A549 (cell line): Measurements from ENCODE around the gene ABCC4. TPM values are rescaled to one million over a fixed set of nuclear protein-coding genes. Genes with fewer than 3 reads are reported as not detected.

Source experiments
- ATAC-seq, 2 experiments: fragments of 200-7000 bp in 1 of 2; fragments of >200 bp in 1 of 2; cut with Nextera tagmentation in 1 of 2; cut with Tn5 transposase in 1 of 2; 3 replicates each; pipeline versions ENCODE4 v1.8.0 to v1.9.1; 2018 to 2020; ENCODE audit warnings: mild to moderate bottlenecking in 1 of 2, moderate library complexity in 1 of 2
- CTCF ChIA-PET: fragments of 300-600 bp; sonication (Branson Sonifier 250); formaldehyde crosslinking; extraction: SDS; loops from one replicate; lab custom pipeline; 2021; ENCODE audit warnings: antibody characterized with exemption, inconsistent platforms; lab: Yijun Ruan, JAX
- POLR2A ChIA-PET: fragments of 350-600 bp; formaldehyde crosslinking; extraction: SDS; loops from one replicate; lab custom pipeline; 2021; ENCODE audit warnings: antibody characterized with exemption, inconsistent platforms; lab: Yijun Ruan, JAX
- DNase-seq, 2 experiments: peaks; one replicate each; pipeline versions ENCODE4 v3.0.0 to v3.0.0-alpha.2; 2011 to 2016; ENCODE audit warnings: low read depth in 1 of 2, low spot score in 1 of 2
- FAIRE-seq: peaks from 2 replicates; lab custom pipeline; 2011; peaks lifted over from hg19 to GRCh38; lab: Jason Lieb, UNC
- H3K27ac ChIP-seq, 2 experiments: fragments of >200 bp; sonication (Bioruptor Twin); formaldehyde crosslinking; 3 replicates each; pipeline ENCODE4 v1.5.1; 2016 to 2017
- H3K4me1 ChIP-seq: fragments of >200 bp; sonication (Bioruptor Twin); formaldehyde crosslinking; 3 replicates; pipeline ENCODE4 v1.6.1; 2016
- H3K4me2 ChIP-seq: fragments of >200 bp; sonication (Bioruptor Twin); formaldehyde crosslinking; 3 replicates; pipeline ENCODE4 v1.6.1; 2016
- H3K4me3 ChIP-seq: fragments of >200 bp; sonication (Bioruptor Twin); formaldehyde crosslinking; 3 replicates; pipeline ENCODE4 v1.5.1; 2016
- H3K9me3 ChIP-seq: fragments of >200 bp; sonication (Bioruptor Twin); formaldehyde crosslinking; 3 replicates; pipeline ENCODE4 v1.6.1; 2016
- CBX2 ChIP-seq: fragments of 200-600 bp; sonication (generic); IDR thresholded peaks from 2 replicates; pipeline ENCODE4 v1.6.1; 2016; ENCODE audit warnings: low read depth, mild to moderate bottlenecking, borderline replicate concordance
- CHD2 ChIP-seq: fragments of 150-350 bp; IDR thresholded peaks from 2 replicates; pipeline ENCODE4 v1.6.1; 2014; ENCODE audit warnings: low read length; ENCODE audit not compliant: partially characterized antibody
- CHD4 ChIP-seq: fragments of 200-600 bp; sonication (generic); IDR thresholded peaks from 2 replicates; pipeline ENCODE4 v1.6.1; 2016; ENCODE audit warnings: antibody characterized with exemption, mild to moderate bottlenecking, borderline replicate concordance
- EHF ChIP-seq: fragments of 250-450 bp; sonication (Bioruptor Pico); IDR thresholded peaks from 2 replicates; pipeline ENCODE4 v1.5.0; 2020; ENCODE audit warnings: mild to moderate bottlenecking
- EHMT2 ChIP-seq: fragments of 200-600 bp; sonication (generic); IDR thresholded peaks from 2 replicates; pipeline ENCODE4 v1.6.1; 2016; ENCODE audit warnings: antibody characterized with exemption, low read depth, mild to moderate bottlenecking, moderate library complexity
- FOSB ChIP-seq: fragments of 250-450 bp; sonication (Bioruptor Pico); IDR thresholded peaks from 2 replicates; pipeline ENCODE4 v1.5.0; 2020; ENCODE audit warnings: mild to moderate bottlenecking, moderate library complexity
- GATA3 ChIP-seq: IDR thresholded peaks from 2 replicates; pipeline ENCODE4 v1.6.1; 2012; ENCODE audit warnings: borderline replicate concordance
- HMGXB4 ChIP-seq: fragments of 250-450 bp; sonication (Bioruptor Pico); IDR thresholded peaks from 2 replicates; pipeline ENCODE4 v1.5.0; 2021; ENCODE audit warnings: mild to moderate bottlenecking, moderate library complexity, borderline replicate concordance
- HOXA7 ChIP-seq: fragments of 250-450 bp; sonication (Bioruptor Pico); IDR thresholded peaks from 2 replicates; pipeline ENCODE4 v1.5.0; 2020; ENCODE audit warnings: mild to moderate bottlenecking, moderate library complexity
- HOXB13 ChIP-seq: fragments of 250-450 bp; sonication (Bioruptor Pico); IDR thresholded peaks from 2 replicates; pipeline ENCODE4 v1.5.0; 2020; ENCODE audit warnings: low read depth, mild to moderate bottlenecking, moderate library complexity
- JUN ChIP-seq, 2 experiments: fragments of >200 bp; sonication (Bioruptor Twin); formaldehyde crosslinking; IDR thresholded peaks; 2 replicates in 1 of 2; 3 replicates in 1 of 2; pipeline ENCODE4 v1.6.1; 2016 to 2017
- JUNB ChIP-seq: fragments of >200 bp; sonication (Bioruptor Twin); formaldehyde crosslinking; IDR thresholded peaks from 2 replicates; pipeline ENCODE4 v1.6.1; 2016
- KDM1A ChIP-seq: fragments of 200-600 bp; sonication (generic); IDR thresholded peaks from 2 replicates; pipeline ENCODE4 v1.6.1; 2016; ENCODE audit warnings: low read depth, mild to moderate bottlenecking
- KDM5A ChIP-seq: fragments of 200-600 bp; sonication (generic); IDR thresholded peaks from 2 replicates; pipeline ENCODE4 v1.6.1; 2016; ENCODE audit warnings: antibody characterized with exemption, mild to moderate bottlenecking
- MAFK ChIP-seq: fragments of 450-650 bp; IDR thresholded peaks from 2 replicates; pipeline ENCODE4 v1.6.1; 2014; ENCODE audit not compliant: partially characterized antibody
- MAZ ChIP-seq: fragments of 150-350 bp; IDR thresholded peaks from 2 replicates; pipeline ENCODE4 v1.6.1; 2014; ENCODE audit warnings: antibody characterized with exemption, low read depth, low read length, borderline replicate concordance
- MYC ChIP-seq: IDR thresholded peaks from 2 replicates; pipeline ENCODE4 v1.6.1; 2012; ENCODE audit warnings: mild to moderate bottlenecking, inconsistent platforms, low read length, improper control_type of control experiment, borderline replicate concordance
- NFE2L2 ChIP-seq: fragments of 150-350 bp; conservative IDR thresholded peaks from 2 replicates; pipeline ENCODE4 v1.6.1; 2014; ENCODE audit warnings: low read length
- NR3C1 ChIP-seq: fragments of >200 bp; sonication (Bioruptor Twin); formaldehyde crosslinking; IDR thresholded peaks from 3 replicates; pipeline ENCODE4 v1.6.1; 2017
- PHF8 ChIP-seq: fragments of 200-600 bp; sonication (generic); IDR thresholded peaks from 2 replicates; pipeline ENCODE4 v1.6.1; 2016; ENCODE audit warnings: low read depth, mild to moderate bottlenecking, antibody characterized with exemption, moderate library complexity, borderline replicate concordance
- RARB ChIP-seq: fragments of 250-450 bp; sonication (Bioruptor Pico); IDR thresholded peaks from 2 replicates; pipeline ENCODE4 v1.8.0; 2021; ENCODE audit warnings: mild to moderate bottlenecking, moderate library complexity
- RCOR1 ChIP-seq: fragments of 150-350 bp; IDR thresholded peaks from 2 replicates; pipeline ENCODE4 v1.6.1; 2014; ENCODE audit warnings: antibody characterized with exemption, low read length, low read depth
- RFX5 ChIP-seq: fragments of 450-650 bp; IDR thresholded peaks from 2 replicates; pipeline ENCODE4 v1.7.1; 2014; ENCODE audit warnings: antibody characterized with exemption, mild to moderate bottlenecking, moderate library complexity
- RNF2 ChIP-seq: fragments of 200-600 bp; sonication (generic); IDR thresholded peaks from 2 replicates; pipeline ENCODE4 v1.6.1; 2016; ENCODE audit warnings: low read depth, mild to moderate bottlenecking, antibody characterized with exemption, moderate library complexity, borderline replicate concordance
- SMC3 ChIP-seq: fragments of >200 bp; sonication (Bioruptor Twin); formaldehyde crosslinking; IDR thresholded peaks from 3 replicates; pipeline ENCODE4 v1.6.1; 2018; ENCODE audit warnings: inconsistent platforms
- SREBF2 ChIP-seq: fragments of 450-650 bp; IDR thresholded peaks from 2 replicates; pipeline ENCODE4 v1.6.1; 2014; ENCODE audit warnings: mild to moderate bottlenecking, moderate library complexity
- TP53 ChIP-seq: fragments of 250-450 bp; sonication (Bioruptor Pico); IDR thresholded peaks from 2 replicates; pipeline ENCODE4 v1.5.0; 2021; ENCODE audit warnings: mild to moderate bottlenecking, moderate library complexity
- ZFP36 ChIP-seq: fragments of 450-650 bp; IDR thresholded peaks from 2 replicates; pipeline ENCODE4 v1.6.1; 2014; ENCODE audit warnings: borderline replicate concordance; ENCODE audit not compliant: partially characterized antibody
- WGBS: methylation state at CpG from one replicate; pipeline ENCODE4 v1.1.6; 2017; ENCODE audit errors: missing lambda C conversion rate; 5-methylcytosine and 5-hydroxymethylcytosine counted together
- polyA plus RNA-seq, 4 experiments: library from polyadenylated mRNA; depleted of rRNA in 3 of 4; stranded (reverse); fragments of >200 nt; fragmentation: RNase III in 1 of 4; extraction: RNeasy Plus Mini Kit Qiagen cat#74134 plus additional on column Dnase treatment in 1 of 4; gene quantifications; 2 replicates in 3 of 4; 3 replicates in 1 of 4; pipeline ENCODE4 v1.2.3, GENCODE V29; 2011 to 2017
- TF ChIP-seq, protein P1 (sequence below): fragments of >200 bp; sonication (Bioruptor Twin); formaldehyde crosslinking; IDR thresholded peaks from 2 replicates; pipeline ENCODE4 v1.6.1; 2016

ABCC4 gene
- polyA plus RNA-seq, 2 of the 4 experiments (the other 2 are of a cell fraction), result 23.5 to 56.2 TPM

- 78% methylated on average over 7 of the region's 7 CpGs for WGBS
- Histone ChIP-seq H3K27ac (no peak overlapping the region), H3K4me1 (peaks cover 27% of the 10 kb centered on the region), H3K4me2 (no peak overlapping the region), H3K9me3 (no peaks in the 10 kb centered on the region)
- ATAC-seq (no peak), DNase-seq (no peak), FAIRE-seq (no peak)
- POLR2A ChIA-PET, result no interaction called here
- CTCF ChIA-PET, result interaction anchor here (0.6 to 1.6 kb wide), 3 partner anchors 54 to 459 kb away, joined by 3 to 7 read pairs (median 4); no protein-coding TSS in a partner anchor
- TF ChIP-seq JUN (IDR thresholded peaks at IDR 0.05), result no peak
- TF ChIP-seq NFE2L2, result no peak
- TF ChIP-seq HOXA7, result no peak
- no peak for TF ChIP-seq MYC
- TF ChIP-seq SREBF2, result no peak
- TF ChIP-seq CBX2, result no peak
- no peak for TF ChIP-seq KDM1A
- TF ChIP-seq RARB (CRISPR knock-in tag), result no peak
- no peak for TF ChIP-seq CHD4
- no peak for TF ChIP-seq GATA3
- no peak for TF ChIP-seq HOXB13 (CRISPR knock-in tag)
- TF ChIP-seq, all 56 proteins: peak for 0
- H3K4me3 ChIP-seq, result no peak overlapping the region
Measured at GRCh38 chr13:95243207-95243606, 58.0 kb downstream of the ABCC4 start.

- FAIRE-seq (no peak), DNase-seq (no peak), ATAC-seq (peak in 1 of 2 experiments; percentile 32; a peak in 1 of 6 replicates)
- Histone ChIP-seq H3K4me1 (peaks cover 27% of the 10 kb centered on the region), H3K27ac (no peak overlapping the region), H3K4me3 (no peak overlapping the region), H3K4me2 (no peak overlapping the region), H3K9me3 (no peaks in the 10 kb centered on the region)
- CTCF ChIA-PET, result interaction anchor here (0.6 to 1.5 kb wide), 4 partner anchors 48 to 93 kb away, joined by 3 to 4 read pairs (median 3); no protein-coding TSS in a partner anchor
- WGBS, result 90% methylated on average over 1 of the region's 1 CpG
- POLR2A ChIA-PET, result no interaction called here
- TF ChIP-seq EHMT2 (no peak), NR3C1 (no peak), RARB (CRISPR knock-in tag) (no peak), CBX2 (no peak), RNF2 (no peak), RCOR1 (no peak), EHF (CRISPR knock-in tag) (no peak), PHF8 (no peak), GATA3 (no peak)
Measured at GRCh38 chr13:95241321-95241720, 59.9 kb downstream of the ABCC4 start.

DNA sequence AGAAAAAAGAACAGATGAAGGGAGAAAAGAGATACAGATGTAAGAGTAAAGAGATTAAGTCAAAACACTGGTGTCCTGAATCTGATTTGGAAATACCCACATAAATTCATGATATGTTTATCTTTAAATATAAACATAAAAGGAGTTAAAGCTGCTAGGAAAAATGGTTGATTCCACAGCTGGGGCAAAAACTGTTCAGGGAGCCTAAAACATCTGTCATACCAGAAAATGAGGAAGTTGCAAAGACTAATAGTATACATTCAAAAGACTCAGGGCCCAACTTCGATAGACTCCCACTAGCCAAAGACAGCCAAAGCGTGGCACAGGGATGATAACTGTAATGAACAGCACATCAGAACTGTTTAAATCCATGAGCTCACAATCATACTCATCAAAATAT is 62.0 kb downstream of the ABCC4 start:
- TF ChIP-seq, protein P1, sequence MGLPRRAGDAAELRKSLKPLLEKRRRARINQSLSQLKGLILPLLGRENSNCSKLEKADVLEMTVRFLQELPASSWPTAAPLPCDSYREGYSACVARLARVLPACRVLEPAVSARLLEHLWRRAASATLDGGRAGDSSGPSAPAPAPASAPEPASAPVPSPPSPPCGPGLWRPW, result no peak
- TF ChIP-seq, all 56 proteins: peak for 0
- POLR2A ChIA-PET, result interaction anchor here (0.6 to 1.3 kb wide), 3 partner anchors 17 to 119 kb away, joined by 3 read pairs; no protein-coding TSS in a partner anchor
- Histone ChIP-seq H3K4me1 (peaks cover 38% of the 10 kb centered on the region), H3K4me3 (no peak overlapping the region), H3K27ac (peak overlapping the region; percentile 28 to 54; a peak in 1 of 6 replicates), H3K4me2 (0 out of 3 replicates have a peak overlapping the region, but pooled peaks have one; percentile 36), H3K9me3 (no peaks in the 10 kb centered on the region)
- DNase-seq (no peak), FAIRE-seq (no peak), ATAC-seq (no peak)
- CTCF ChIA-PET, result interaction anchor here (0.6 to 1.2 kb wide), 5 partner anchors 8 to 144 kb away, joined by 3 to 4 read pairs (median 3); no protein-coding TSS in a partner anchor
- WGBS, result 88% methylated on average over 2 of the region's 2 CpGs

DNA sequence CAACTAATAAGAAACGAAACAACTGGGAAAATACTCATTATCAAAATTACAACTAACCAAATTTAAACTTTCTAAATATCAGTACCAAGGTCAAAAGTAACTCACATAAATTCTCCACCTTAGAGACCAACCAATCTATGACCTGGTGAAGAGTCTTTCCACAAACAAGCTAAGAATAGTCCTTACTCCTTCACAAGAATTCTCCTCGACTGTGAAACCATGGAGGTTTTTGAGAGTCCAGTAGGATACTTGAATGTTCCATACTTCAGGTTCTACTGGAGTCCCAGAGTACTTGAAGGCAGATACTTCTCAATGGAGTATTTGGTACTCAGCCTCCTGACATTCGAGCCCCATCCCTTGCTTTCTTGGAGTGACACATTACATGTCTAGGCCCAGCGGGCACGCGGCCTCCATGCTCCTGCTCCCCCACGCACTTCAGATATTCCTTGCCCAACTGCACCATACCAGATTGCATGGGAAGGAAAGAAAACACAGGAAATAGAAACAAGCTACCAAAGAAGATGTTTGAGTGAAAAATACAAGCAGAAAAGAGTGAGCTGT is 63.9 kb downstream of the ABCC4 start:
- no peak overlapping the region for H3K4me2 ChIP-seq
- WGBS, result 97% methylated on average over 7 of the region's 7 CpGs
- no peaks in the 10 kb centered on the region for H3K9me3 ChIP-seq
- ChIA-PET POLR2A (no interaction called here), CTCF (interaction anchor here (1.0 to 1.1 kb wide), 2 partner anchors 45 to 144 kb away, joined by 3 to 4 read pairs; no protein-coding TSS in a partner anchor)
- H3K4me3 ChIP-seq, result no peak overlapping the region
- 0 out of 6 replicates have a peak overlapping the region, but pooled peaks of 1 of the 2 experiments have one; percentile 25 for H3K27ac ChIP-seq
- no peak for ATAC-seq
- H3K4me1 ChIP-seq, result peaks cover 38% of the 10 kb centered on the region
- no peak for DNase-seq
- FAIRE-seq, result no peak
- TF ChIP-seq EHF (CRISPR knock-in tag) (no peak), TP53 (CRISPR knock-in tag) (no peak), SMC3 (no peak), ZFP36 (no peak), CHD2 (no peak), MAFK (no peak), HMGXB4 (CRISPR knock-in tag) (no peak), FOSB (CRISPR knock-in tag) (no peak), RCOR1 (no peak), EHMT2 (no peak), JUNB (no peak), KDM5A (no peak), RFX5 (no peak), MAZ (no peak)
- TF ChIP-seq, protein P1, result no peak
